Mammary epithelial cell (primary cell): ENCODE data around the gene CATSPERD.

Experiments
- CTCF ChIP-seq, 2 donors: IDR thresholded peaks in 1 of 2; conservative IDR thresholded peaks in 1 of 2; 2 replicates each; pipeline ENCODE4 v1.5.1; 2011 to 2012; ENCODE audit warnings: inconsistent platforms in 2 of 2, low read length in 2 of 2, mild to moderate bottlenecking in 2 of 2, control low read depth in 1 of 2, low read depth in 1 of 2; ENCODE audit not compliant: insufficient read depth in 1 of 2; ENCODE audit errors: extremely low read depth in 1 of 2
- EZH2 ChIP-seq: IDR thresholded peaks from 2 replicates; pipeline ENCODE4 v1.6.1; 2012; ENCODE audit warnings: low read length, inconsistent platforms, borderline replicate concordance

- TF ChIP-seq CTCF (conservative IDR thresholded peaks at IDR 0.05 in 1 of 2, IDR thresholded peaks at IDR 0.05 in 1 of 2; ENCODE audit: extremely low read depth in 1 of 2, insufficient read depth in 1 of 2, low read depth in 1 of 2, low read length in 2 of 2) (no peak), EZH2 (no peak)
These were observed 90.7 kb downstream of the CATSPERD start for GRCh38 chr19:5811117-5811516.
